H9 (cell line): Measurements from ENCODE around the gene HCAR3. TPM values are rescaled to one million over a fixed set of nuclear protein-coding genes. Genes with fewer than 3 reads are reported as not detected.
"Not testable (repeated sequence)": the region's sequence is repeated elsewhere in the genome, so short reads cannot be mapped to it uniquely, and the experiment has no call there.

Experiments used
- DNase-seq: peaks from one replicate; pipeline ENCODE4 v3.0.0-alpha.2; 2017
- H2AFZ ChIP-seq: one replicate; pipeline ENCODE4 v1.6.1; 2013; ENCODE audit warnings: mild to moderate bottlenecking, low read length, control low read depth, moderate library complexity
- H2AK5ac ChIP-seq: 2 replicates; pipeline ENCODE4 v1.6.1; 2013; ENCODE audit warnings: low read length, control low read depth, mixed read lengths; ENCODE audit not compliant: insufficient read length
- H2BK120ac ChIP-seq: one replicate; pipeline ENCODE4 v1.6.1; 2013; ENCODE audit warnings: low read depth, mild to moderate bottlenecking, low read length, control low read depth, inconsistent platforms; ENCODE audit not compliant: poor library complexity, severe bottlenecking
- H2BK12ac ChIP-seq: 2 replicates; pipeline ENCODE4 v1.6.1; 2013; ENCODE audit warnings: low read length, control low read depth, mixed read lengths, low read depth; ENCODE audit not compliant: insufficient read length
- H2BK15ac ChIP-seq: 2 replicates; pipeline ENCODE4 v1.6.1; 2013; ENCODE audit warnings: low read depth, low read length, control low read depth
- H2BK20ac ChIP-seq: one replicate; pipeline ENCODE4 v1.6.1; 2013; ENCODE audit warnings: low read depth, mild to moderate bottlenecking, low read length, control low read depth, inconsistent platforms; ENCODE audit not compliant: poor library complexity, severe bottlenecking
- H2BK5ac ChIP-seq: 2 replicates; pipeline ENCODE4 v1.6.1; 2013; ENCODE audit warnings: low read length, control low read depth, mixed read lengths; ENCODE audit not compliant: insufficient read length
- H3K14ac ChIP-seq: 2 replicates; pipeline ENCODE4 v1.6.1; 2013; ENCODE audit warnings: low read length, control low read depth; ENCODE audit not compliant: insufficient read depth
- H3K18ac ChIP-seq: 2 replicates; pipeline ENCODE4 v1.6.1; 2013; ENCODE audit warnings: low read depth, mild to moderate bottlenecking, mixed read lengths, low read length, control low read depth; ENCODE audit not compliant: insufficient read length
- H3K23ac ChIP-seq: 2 replicates; pipeline ENCODE4 v1.6.1; 2013; ENCODE audit warnings: low read length, control low read depth, mixed read lengths, low read depth; ENCODE audit not compliant: insufficient read length
- H3K23me2 ChIP-seq: 2 replicates; pipeline ENCODE4 v1.6.1; 2013; ENCODE audit warnings: low read depth, mild to moderate bottlenecking, mixed read lengths, low read length, control low read depth; ENCODE audit not compliant: insufficient read length, poor library complexity, severe bottlenecking
- H3K27ac ChIP-seq: 2 replicates; pipeline ENCODE4 v1.5.1; 2013; ENCODE audit warnings: low read length, control low read depth, mixed read lengths, low read depth; ENCODE audit not compliant: insufficient read length
- H3K27me3 ChIP-seq: 2 replicates; pipeline ENCODE4 v1.6.1; 2013; ENCODE audit warnings: low read length, control low read depth, inconsistent platforms; ENCODE audit not compliant: insufficient read depth
- H3K4ac ChIP-seq: 2 replicates; pipeline ENCODE4 v1.6.1; 2013; ENCODE audit warnings: low read depth, mild to moderate bottlenecking, control low read depth, inconsistent platforms, low read length, moderate library complexity
- H3K4me1 ChIP-seq: 2 replicates; pipeline ENCODE4 v1.6.1; 2013; ENCODE audit warnings: low read length, control low read depth, inconsistent platforms; ENCODE audit not compliant: insufficient read depth
- H3K4me2 ChIP-seq: 2 replicates; pipeline ENCODE4 v1.6.1; 2013; ENCODE audit warnings: low read length, control low read depth, mixed read lengths; ENCODE audit not compliant: insufficient read length, insufficient read depth
- H3K56ac ChIP-seq: 2 replicates; pipeline ENCODE4 v1.6.1; 2013; ENCODE audit warnings: low read depth, mild to moderate bottlenecking, mixed read lengths, low read length, control low read depth; ENCODE audit not compliant: insufficient read length
- H3K79me1 ChIP-seq: 2 replicates; pipeline ENCODE4 v1.6.1; 2013; ENCODE audit warnings: low read depth, mild to moderate bottlenecking, moderate library complexity, low read length, control low read depth, inconsistent platforms; ENCODE audit not compliant: insufficient read depth, poor library complexity, severe bottlenecking
- H3K79me2 ChIP-seq: 2 replicates; pipeline ENCODE4 v1.6.1; 2013; ENCODE audit warnings: low read length, control low read depth, inconsistent platforms; ENCODE audit not compliant: insufficient read depth
- H3K9ac ChIP-seq: 2 replicates; pipeline ENCODE4 v1.6.1; 2013; ENCODE audit warnings: low read length, control low read depth, mixed read lengths; ENCODE audit not compliant: insufficient read length; ENCODE audit errors: extremely low read depth
- H3K9me3 ChIP-seq: one replicate; pipeline ENCODE4 v1.6.1; 2013; ENCODE audit warnings: low read depth, low read length, inconsistent platforms; ENCODE audit not compliant: control insufficient read depth
- H3T11ph ChIP-seq: one replicate; pipeline ENCODE4 v1.6.1; 2013; ENCODE audit warnings: mild to moderate bottlenecking, low read length, control low read depth, inconsistent platforms
- H4K20me1 ChIP-seq: one replicate; pipeline ENCODE4 v1.6.1; 2013; ENCODE audit not compliant: control insufficient read depth, insufficient read length, insufficient read depth
- H4K5ac ChIP-seq: 2 replicates; pipeline ENCODE4 v1.6.1; 2013; ENCODE audit warnings: low read depth, mild to moderate bottlenecking, mixed read lengths, low read length, control low read depth; ENCODE audit not compliant: insufficient read length
- H4K8ac ChIP-seq: replicated peaks from 2 replicates; pipeline ENCODE4 v1.6.1; 2013; ENCODE audit warnings: low read length, control low read depth, mixed read lengths, low read depth; ENCODE audit not compliant: insufficient read length
- H4K91ac ChIP-seq: 2 replicates; pipeline ENCODE4 v1.6.1; 2013; ENCODE audit warnings: low read depth, mild to moderate bottlenecking, moderate library complexity, mixed read lengths, low read length, control low read depth; ENCODE audit not compliant: insufficient read length
- H3K27ac Mint-ChIP-seq, 3 experiments: 2 replicates in 2 of 3; 3 replicates in 1 of 3; pipeline ENCODE4 v1.8.0; 2020 to 2021; ENCODE audit warnings: mixed read lengths in 3 of 3, mild to moderate bottlenecking in 1 of 3, moderate library complexity in 1 of 3
- H3K27me3 Mint-ChIP-seq: 2 replicates; pipeline ENCODE4 v1.8.0; 2021; ENCODE audit warnings: low read depth, mild to moderate bottlenecking, moderate library complexity, mixed read lengths
- H3K36me3 Mint-ChIP-seq, 3 experiments: 2 replicates in 2 of 3; 3 replicates in 1 of 3; pipeline ENCODE4 v1.8.0; 2020 to 2021; ENCODE audit warnings: low read depth in 3 of 3, mixed read lengths in 3 of 3; ENCODE audit not compliant: insufficient read depth in 1 of 3
- H3K4me1 Mint-ChIP-seq, 2 experiments: 2 replicates each; pipeline ENCODE4 v1.8.0; 2020; ENCODE audit warnings: mixed read lengths in 2 of 2
- H3K4me3 Mint-ChIP-seq, 2 experiments: 2 replicates in 1 of 2; 3 replicates in 1 of 2; pipeline ENCODE4 v1.8.0; 2020 to 2021; ENCODE audit warnings: mild to moderate bottlenecking in 2 of 2, mixed read lengths in 2 of 2, moderate library complexity in 1 of 2
- H3K9me3 Mint-ChIP-seq, 2 experiments: 2 replicates in 1 of 2; 3 replicates in 1 of 2; pipeline ENCODE4 v1.8.0; 2020; ENCODE audit warnings: mild to moderate bottlenecking in 2 of 2, mixed read lengths in 2 of 2, moderate library complexity in 1 of 2
- WGBS: extraction: QIAGEN DNeasy Blood & Tissue Kit; methylation state at CpG from one replicate; pipeline ENCODE4 v1.1.7; 2013; ENCODE audit warnings: missing lambda C conversion rate, low lambda C conversion rate, mixed read lengths; ENCODE audit not compliant: insufficient read length; ENCODE audit errors: extremely low coverage; 5-methylcytosine and 5-hydroxymethylcytosine counted together
- total RNA-seq: library from RNA; stranded (reverse); gene quantifications from 2 replicates; pipeline ENCODE4 v1.2.1, GENCODE V29; 2021

HCAR3 gene
- total RNA-seq, 1 experiment from 2014 or later: not detected

DNA sequence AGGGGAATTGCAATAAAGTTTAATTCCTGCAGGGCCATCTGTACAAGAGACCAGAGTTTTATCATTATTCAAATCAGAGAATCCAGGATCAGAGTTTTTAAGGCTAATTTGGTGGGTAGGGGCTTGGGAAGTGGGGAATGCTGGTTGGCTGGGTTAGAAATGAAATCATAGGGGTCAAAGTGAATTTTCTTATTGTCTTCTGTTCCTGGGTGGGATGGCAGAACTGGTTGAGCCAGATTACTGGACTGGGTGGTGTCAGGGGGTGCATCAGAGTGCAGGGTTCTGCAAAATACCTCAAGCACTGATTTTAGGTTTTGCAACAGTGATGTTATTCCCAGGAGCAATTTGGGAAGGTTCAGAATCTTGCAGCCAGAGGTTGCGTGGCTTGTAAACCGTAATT is 19.7 kb downstream of the HCAR3 start:
- H3K36me3 Mint-ChIP-seq, H2AK5ac ChIP-seq, H3K79me1 ChIP-seq, H2BK12ac ChIP-seq, H3K14ac ChIP-seq, DNase-seq, H3K56ac ChIP-seq, H3K9ac ChIP-seq, H3K27me3 Mint-ChIP-seq, H4K91ac ChIP-seq, H3K23ac ChIP-seq, H3K27ac ChIP-seq, H3K4me1 Mint-ChIP-seq, H2BK120ac ChIP-seq, H2AFZ ChIP-seq, H2BK5ac ChIP-seq, H4K20me1 ChIP-seq, H3K4me2 ChIP-seq, H3K9me3 ChIP-seq, H3K4ac ChIP-seq, H3K9me3 Mint-ChIP-seq, H3K79me2 ChIP-seq, H3T11ph ChIP-seq, H3K27ac Mint-ChIP-seq, H3K27me3 ChIP-seq, H2BK20ac ChIP-seq, H3K4me3 Mint-ChIP-seq, H3K23me2 ChIP-seq, H3K4me1 ChIP-seq, H2BK15ac ChIP-seq, H3K18ac ChIP-seq, H4K5ac ChIP-seq, H4K8ac ChIP-seq: not testable (repeated sequence)
- no CpG with 5 or more reads among the region's 2 CpGs for whole genome bisulfite sequencing
